Lower leg skin (tissue), 3 donors: ENCODE measurements around the gene DGAT2.

Source experiments
- CTCF ChIP-seq, 3 donors: fragments of 450-650 bp; IDR thresholded peaks; one replicate each; pipeline ENCODE4 v1.5.1; 2016; ENCODE audit warnings: antibody characterized with exemption in 3 of 3, mild to moderate bottlenecking in 3 of 3, moderate library complexity in 2 of 3
- POLR2A ChIP-seq, 2 donors: fragments of 450-650 bp; IDR thresholded peaks; one replicate each; pipeline ENCODE4 v1.6.1; 2016 to 2017; ENCODE audit warnings: antibody characterized with exemption in 2 of 2, mild to moderate bottlenecking in 1 of 2, moderate library complexity in 1 of 2

- no peak for TF ChIP-seq CTCF (IDR thresholded peaks at IDR 0.05)
- no peak for TF ChIP-seq POLR2A (IDR thresholded peaks at IDR 0.05)
These were observed 33.7 kb downstream of the DGAT2 start for GRCh38 chr11:75802021-75802912.
